Natural killer cell (primary cell): ENCODE results near the gene IL18BP. TPM values are rescaled to one million over a fixed set of nuclear protein-coding genes. Genes with fewer than 3 reads are reported as not detected.
A peak's percentile ranks its signal among the peaks of the same experiment; 100 is the strongest.

Experiments
- ATAC-seq, 3 donors: fragments of 150-1000 bp in 2 of 3; fragments of 200-7000 bp in 1 of 3; cut with Tn5 transposase; 1 replicate in 1 of 3; 2 replicates in 2 of 3; pipeline ENCODE4 v1.10.0; 2021; ENCODE audit warnings: mild to moderate bottlenecking in 2 of 3, moderate library complexity in 2 of 3
- DNase-seq, 2 donors: peaks; one replicate each; pipeline versions ENCODE4 v3.0.0 to v3.0.0-alpha.2; 2013 to 2021; ENCODE audit warnings: mixed read lengths in 1 of 2
- H3K27ac ChIP-seq: one replicate; pipeline ENCODE4 v1.5.1; 2013; ENCODE audit warnings: mild to moderate bottlenecking, low read length
- H3K27me3 ChIP-seq: one replicate; pipeline ENCODE4 v1.6.1; 2013; ENCODE audit warnings: low read length; ENCODE audit not compliant: control insufficient read depth, insufficient read depth
- H3K36me3 ChIP-seq: one replicate; pipeline ENCODE4 v1.6.1; 2013; ENCODE audit warnings: low read length; ENCODE audit not compliant: control insufficient read depth, insufficient read depth
- H3K4me1 ChIP-seq: one replicate; pipeline ENCODE4 v1.6.1; 2013; ENCODE audit warnings: low read length; ENCODE audit not compliant: control insufficient read depth, insufficient read depth
- H3K4me3 ChIP-seq: one replicate; pipeline ENCODE4 v1.5.1; 2013; ENCODE audit warnings: low read length
- H3K9me3 ChIP-seq: one replicate; pipeline ENCODE4 v1.6.1; 2013; ENCODE audit warnings: low read length; ENCODE audit not compliant: control insufficient read depth, insufficient read depth
- H3K27ac Mint-ChIP-seq, 2 donors: one replicate each; pipeline ENCODE4 v1.8.0; 2022; ENCODE audit warnings: mild to moderate bottlenecking in 2 of 2, mixed read lengths in 2 of 2, moderate library complexity in 1 of 2
- H3K27me3 Mint-ChIP-seq, 2 donors: one replicate each; pipeline ENCODE4 v1.8.0; 2022; ENCODE audit warnings: low read depth in 2 of 2, mixed read lengths in 2 of 2
- H3K36me3 Mint-ChIP-seq: one replicate; pipeline ENCODE4 v1.8.0; 2022; ENCODE audit warnings: mixed read lengths
- H3K4me1 Mint-ChIP-seq, 2 donors: one replicate each; pipeline ENCODE4 v1.8.0; 2022; ENCODE audit warnings: mixed read lengths in 2 of 2
- H3K4me3 Mint-ChIP-seq: one replicate; pipeline ENCODE4 v1.8.0; 2022; ENCODE audit warnings: mild to moderate bottlenecking, moderate library complexity, mixed read lengths
- H3K9me3 Mint-ChIP-seq, 2 donors: one replicate each; pipeline ENCODE4 v1.8.0; 2022; ENCODE audit warnings: mixed read lengths in 2 of 2
- WGBS: methylation state at CpG from one replicate; pipeline ENCODE4 v1.1.7; 2013; ENCODE audit warnings: missing lambda C conversion rate; ENCODE audit not compliant: insufficient coverage; 5-methylcytosine and 5-hydroxymethylcytosine counted together
- intact Hi-C: fragments of 100-400 bp; cut with micrococcal nuclease; formaldehyde crosslinking; loops from one replicate; pipeline ENCODE4 v1.14.2; 2022
- total RNA-seq, 4 donors: library from RNA; stranded (reverse); fragments of 120-200 nt in 1 of 4; gene quantifications; one replicate each; pipeline versions ENCODE4 v1.2.3 to v1.2.4, GENCODE V29; 2013 to 2022
- TF ChIP-seq, protein P1 (sequence below): fragments of 200-600 bp; IDR thresholded peaks from one replicate; pipeline ENCODE4 v1.8.0; 2022; ENCODE audit warnings: antibody characterized with exemption

The IL18BP gene
- total RNA-seq, 3 donors from 2014 or later (not counting 1 experiment from before 2014, with no cell fraction given) = 23.1 to 35.5 (median 27.2) TPM

DNA sequence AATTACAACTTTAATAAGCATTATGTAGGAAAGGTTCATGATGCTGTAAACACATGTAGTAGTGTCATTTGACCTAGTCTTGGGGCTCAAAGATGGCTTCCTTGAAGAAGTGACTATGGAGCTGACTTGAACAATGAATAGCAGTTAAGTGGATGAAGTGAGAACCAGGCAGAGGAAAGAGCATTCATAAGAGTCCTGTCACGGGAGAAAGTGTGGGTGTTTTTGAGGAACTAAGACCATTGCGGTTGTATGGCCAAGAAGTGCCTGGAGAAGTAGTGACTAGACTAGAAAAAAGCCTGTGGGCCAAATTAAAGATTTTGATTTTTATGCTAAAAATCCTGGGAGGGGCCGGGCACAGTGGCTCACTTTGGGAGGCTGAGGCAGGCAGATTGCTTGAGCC is 7.2 kb upstream of the IL18BP start:
- TF ChIP-seq, protein P1, sequence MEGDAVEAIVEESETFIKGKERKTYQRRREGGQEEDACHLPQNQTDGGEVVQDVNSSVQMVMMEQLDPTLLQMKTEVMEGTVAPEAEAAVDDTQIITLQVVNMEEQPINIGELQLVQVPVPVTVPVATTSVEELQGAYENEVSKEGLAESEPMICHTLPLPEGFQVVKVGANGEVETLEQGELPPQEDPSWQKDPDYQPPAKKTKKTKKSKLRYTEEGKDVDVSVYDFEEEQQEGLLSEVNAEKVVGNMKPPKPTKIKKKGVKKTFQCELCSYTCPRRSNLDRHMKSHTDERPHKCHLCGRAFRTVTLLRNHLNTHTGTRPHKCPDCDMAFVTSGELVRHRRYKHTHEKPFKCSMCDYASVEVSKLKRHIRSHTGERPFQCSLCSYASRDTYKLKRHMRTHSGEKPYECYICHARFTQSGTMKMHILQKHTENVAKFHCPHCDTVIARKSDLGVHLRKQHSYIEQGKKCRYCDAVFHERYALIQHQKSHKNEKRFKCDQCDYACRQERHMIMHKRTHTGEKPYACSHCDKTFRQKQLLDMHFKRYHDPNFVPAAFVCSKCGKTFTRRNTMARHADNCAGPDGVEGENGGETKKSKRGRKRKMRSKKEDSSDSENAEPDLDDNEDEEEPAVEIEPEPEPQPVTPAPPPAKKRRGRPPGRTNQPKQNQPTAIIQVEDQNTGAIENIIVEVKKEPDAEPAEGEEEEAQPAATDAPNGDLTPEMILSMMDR = no peak
- intact Hi-C loops = no loop called here
- Histone ChIP-seq H3K4me3 (no peak overlapping the region), H3K27ac (no peak overlapping the region), H3K9me3 (no peaks in the 10 kb centered on the region), H3K4me1 (no peaks in the 10 kb centered on the region), H3K36me3 (peaks cover 2% of the 10 kb centered on the region), H3K27me3 (no peaks in the 10 kb centered on the region)
- Mint-ChIP-seq H3K36me3 (no peaks in the 10 kb centered on the region), H3K4me1 (no peaks in the 10 kb centered on the region), H3K27ac (no peak overlapping the region), H3K27me3 (no peaks in the 10 kb centered on the region), H3K4me3 (no peak overlapping the region), H3K9me3 (no peaks in the 10 kb centered on the region)
- ATAC-seq (peak in 1 of 3 donors; percentile 21), DNase-seq (no peak)
- WGBS = 56% methylated on average over 3 of the region's 3 CpGs

DNA sequence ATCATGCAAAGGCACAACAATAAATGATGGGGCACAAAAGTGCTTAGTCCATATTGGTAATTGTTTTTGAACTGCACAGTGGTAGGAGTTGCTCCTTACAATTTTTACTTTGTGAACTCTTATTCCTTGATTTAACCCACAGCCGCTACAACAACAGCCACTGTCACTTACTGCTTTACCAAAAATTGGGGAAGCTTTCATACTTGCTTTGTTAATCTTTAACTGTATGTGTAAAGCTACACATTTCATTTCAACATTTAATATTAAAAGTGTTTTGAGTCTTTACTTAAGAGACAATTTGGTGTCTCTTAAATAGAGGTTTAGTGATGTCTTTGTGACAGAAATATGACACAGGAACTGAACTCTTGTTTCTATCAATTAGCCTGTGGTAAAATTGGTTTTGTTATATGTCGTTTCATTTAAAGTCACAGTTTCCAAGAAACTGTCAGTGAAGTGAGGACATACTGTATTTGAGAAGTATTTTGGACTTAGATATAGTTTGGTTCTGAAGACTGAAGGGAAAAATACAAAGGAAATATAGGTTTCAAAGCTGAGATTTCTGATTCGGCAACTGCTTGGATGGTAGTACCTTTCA is 6.5 kb upstream of the IL18BP start:
- no peaks in the 10 kb centered on the region for H3K4me1 Mint-ChIP-seq
- TF ChIP-seq, protein P1 = no peak
- H3K4me3 Mint-ChIP-seq = no peak overlapping the region
- no peak overlapping the region for H3K27ac Mint-ChIP-seq
- no peaks in the 10 kb centered on the region for H3K27me3 Mint-ChIP-seq
- Histone ChIP-seq H3K4me1 (no peaks in the 10 kb centered on the region), H3K9me3 (no peaks in the 10 kb centered on the region), H3K36me3 (peaks cover 2% of the 10 kb centered on the region), H3K4me3 (no peak overlapping the region), H3K27ac (no peak overlapping the region), H3K27me3 (no peaks in the 10 kb centered on the region)
- DNase-seq (no peak), ATAC-seq (no peak)
- WGBS = 52% methylated on average over 2 of the region's 3 CpGs
- no peaks in the 10 kb centered on the region for H3K9me3 Mint-ChIP-seq
- H3K36me3 Mint-ChIP-seq = no peaks in the 10 kb centered on the region
- intact Hi-C loops = no loop called here

DNA sequence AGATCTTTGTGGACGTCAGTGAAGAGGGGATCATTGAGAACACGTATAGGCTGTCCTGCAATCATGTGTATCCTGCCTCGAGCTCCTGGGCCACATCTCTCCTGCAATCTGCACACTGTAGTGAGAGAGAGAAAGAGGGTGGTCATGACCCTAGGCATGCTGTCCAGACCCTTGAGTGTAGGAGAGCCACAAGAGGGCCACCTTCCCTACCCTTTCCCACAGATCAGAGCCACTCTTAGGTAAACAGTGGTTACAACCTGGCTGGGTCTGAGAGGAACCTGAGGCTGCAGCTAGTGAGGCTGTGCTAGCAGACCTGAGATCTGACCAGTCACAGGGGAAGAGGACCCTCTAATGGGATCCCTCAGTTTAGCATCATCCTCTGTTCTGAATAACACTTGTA is 3.9 kb upstream of the IL18BP start:
- ATAC-seq = no peak
- intact Hi-C loops = no loop called here
- no peak overlapping the region for H3K4me3 ChIP-seq
- DNase-seq = no peak
- no peaks in the 10 kb centered on the region for H3K27me3 ChIP-seq
- H3K9me3 ChIP-seq = no peaks in the 10 kb centered on the region
- peaks cover 19 to 22% of the 10 kb centered on the region in 2 donors for H3K4me1 Mint-ChIP-seq
- H3K4me3 Mint-ChIP-seq = no peak overlapping the region
- H3K27ac ChIP-seq = no peak overlapping the region
- TF ChIP-seq, protein P1 = no peak
- WGBS = 97% methylated on average over 3 of the region's 3 CpGs
- no peak overlapping the region for H3K27ac Mint-ChIP-seq
- H3K36me3 Mint-ChIP-seq = no peaks in the 10 kb centered on the region
- H3K36me3 ChIP-seq = peaks cover 2% of the 10 kb centered on the region
- H3K27me3 Mint-ChIP-seq = no peaks in the 10 kb centered on the region
- H3K4me1 ChIP-seq = peaks cover 23% of the 10 kb centered on the region
- H3K9me3 Mint-ChIP-seq = no peaks in the 10 kb centered on the region

DNA sequence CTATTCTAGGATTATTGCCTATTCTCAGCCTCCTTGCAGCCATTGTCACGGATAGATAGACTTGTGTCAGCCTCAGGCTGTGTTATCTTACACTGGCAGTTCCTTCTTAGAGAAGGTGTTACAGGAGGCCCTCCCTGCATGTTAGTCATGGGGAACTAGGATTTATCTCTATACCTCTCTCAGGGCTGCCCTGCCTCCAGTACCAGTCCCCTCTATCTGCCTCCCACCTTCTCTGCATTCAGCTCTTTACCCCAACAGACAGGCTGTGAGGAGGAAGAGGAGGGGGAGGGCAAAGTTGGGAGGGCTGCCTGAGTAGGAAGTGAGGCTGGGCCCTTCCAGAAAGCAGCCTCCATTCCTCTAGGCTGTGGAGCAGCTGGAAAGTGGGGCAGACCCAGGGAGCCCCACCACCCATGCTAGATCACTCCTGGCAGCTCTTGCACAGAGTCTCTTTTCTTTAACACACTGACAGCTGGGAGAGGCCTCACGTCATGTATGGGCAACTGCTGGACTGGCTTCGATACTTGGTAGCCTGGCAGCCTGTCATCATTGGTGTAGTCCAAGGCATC is 2.9 kb upstream of the IL18BP start:
- H3K4me1 ChIP-seq = peaks cover 26% of the 10 kb centered on the region
- Mint-ChIP-seq H3K9me3 (no peaks in the 10 kb centered on the region), H3K27me3 (no peaks in the 10 kb centered on the region), H3K4me1 (peaks cover 19 to 25% of the 10 kb centered on the region in 2 donors), H3K36me3 (no peaks in the 10 kb centered on the region), H3K4me3 (no peak overlapping the region), H3K27ac (no peak overlapping the region)
- peaks cover 1% of the 10 kb centered on the region for H3K36me3 ChIP-seq
- no peaks in the 10 kb centered on the region for H3K9me3 ChIP-seq
- no peaks in the 10 kb centered on the region for H3K27me3 ChIP-seq
- TF ChIP-seq, protein P1 = no peak
- DNase-seq (no peak), ATAC-seq (no peak)
- H3K27ac ChIP-seq = no peak overlapping the region
- intact Hi-C loops = no loop called here
- no peak overlapping the region for H3K4me3 ChIP-seq
- 91% methylated on average over 2 of the region's 3 CpGs for WGBS
